GM21423 (cell line): ENCODE results near the gene NSRP1.
"Not testable (repeated sequence)": the region's sequence is repeated elsewhere in the genome, so short reads cannot be mapped to it uniquely, and the experiment has no call there.

Source experiments
- ATAC-seq: cut with Tn5 transposase; IDR thresholded peaks from one replicate; pipeline ENCODE4 v1.9.1; 2021; ENCODE audit warnings: mild to moderate bottlenecking, moderate library complexity; ENCODE audit not compliant: unreplicated experiment

Gene NSRP1

DNA sequence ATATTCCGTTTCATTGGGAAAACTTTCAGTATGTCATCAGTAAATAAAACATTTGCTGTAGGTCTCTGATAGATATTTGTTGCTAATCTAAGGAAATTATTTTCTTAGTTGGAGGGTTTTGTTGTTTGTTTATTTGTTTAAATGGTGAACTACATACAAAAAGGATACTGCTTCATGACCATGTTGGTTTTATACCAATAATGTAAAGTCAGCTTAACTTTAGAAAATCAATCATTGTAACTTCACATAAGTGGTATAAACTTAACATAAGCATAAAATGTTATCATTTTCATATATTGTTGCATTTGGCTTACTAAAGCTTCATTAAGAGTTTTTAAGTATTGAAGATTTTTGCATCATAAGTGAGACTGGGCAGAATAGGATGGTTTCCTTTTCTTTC is 57.9 kb downstream of the NSRP1 start:
- ATAC-seq = no peak

DNA sequence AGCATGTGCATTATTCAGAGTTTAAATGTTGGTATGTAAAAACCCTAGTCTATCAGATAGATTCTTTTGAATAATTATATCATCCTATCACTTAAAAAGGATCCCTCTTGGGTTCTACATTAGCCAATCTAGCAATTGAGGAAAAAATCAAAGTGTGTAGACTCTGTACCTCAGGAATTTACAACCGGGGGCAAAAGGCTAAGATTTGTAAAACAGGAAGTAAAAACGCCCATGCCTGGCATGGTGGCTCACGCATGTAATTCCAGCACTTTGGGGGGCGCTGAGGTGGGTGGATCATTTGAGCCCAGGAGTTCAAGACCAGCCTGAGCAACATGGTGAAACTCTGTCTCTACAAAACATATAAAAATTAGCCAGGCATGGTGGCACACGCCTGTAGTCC is 60.2 kb downstream of the NSRP1 start:
- ATAC-seq = no peak

DNA sequence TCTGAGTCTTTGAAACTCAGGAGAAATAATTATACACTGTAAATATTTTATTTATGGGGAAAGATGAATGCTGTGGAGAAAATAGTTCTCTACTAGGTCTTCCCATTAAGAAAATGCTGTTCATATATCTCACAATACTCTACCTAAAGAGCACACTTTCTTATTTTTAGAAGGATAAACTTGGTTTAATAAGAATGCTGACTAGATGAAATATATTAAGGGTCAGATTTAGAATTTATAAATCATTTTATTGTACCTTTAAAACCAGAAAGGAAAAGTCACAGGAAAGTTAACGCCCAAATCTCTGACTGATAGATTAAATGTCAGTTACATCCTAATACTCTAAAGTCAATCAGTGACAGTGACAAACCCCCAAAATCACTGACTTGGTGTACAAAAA is 70.1 kb downstream of the NSRP1 start:
- no peak for ATAC-seq

DNA sequence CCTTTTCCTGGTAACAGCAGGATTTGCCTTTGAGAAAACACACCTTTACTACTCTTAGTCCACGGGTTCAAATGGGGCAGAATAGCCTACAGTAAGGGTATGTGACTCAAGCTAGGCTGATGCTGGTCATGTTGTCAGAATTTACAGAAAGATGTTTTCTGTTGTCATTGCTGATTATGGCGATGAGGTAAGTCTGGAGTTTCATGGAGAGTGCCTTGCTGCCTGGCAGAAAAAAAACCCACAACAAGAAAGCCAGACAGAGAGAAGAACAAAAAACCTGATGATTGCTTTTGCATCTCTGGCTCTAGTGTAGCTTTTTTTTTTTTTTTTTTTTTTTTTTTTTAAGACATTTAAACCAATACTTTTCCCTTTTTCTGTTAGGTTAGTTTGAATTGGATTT is 71.0 kb downstream of the NSRP1 start:
- no peak for ATAC-seq

DNA sequence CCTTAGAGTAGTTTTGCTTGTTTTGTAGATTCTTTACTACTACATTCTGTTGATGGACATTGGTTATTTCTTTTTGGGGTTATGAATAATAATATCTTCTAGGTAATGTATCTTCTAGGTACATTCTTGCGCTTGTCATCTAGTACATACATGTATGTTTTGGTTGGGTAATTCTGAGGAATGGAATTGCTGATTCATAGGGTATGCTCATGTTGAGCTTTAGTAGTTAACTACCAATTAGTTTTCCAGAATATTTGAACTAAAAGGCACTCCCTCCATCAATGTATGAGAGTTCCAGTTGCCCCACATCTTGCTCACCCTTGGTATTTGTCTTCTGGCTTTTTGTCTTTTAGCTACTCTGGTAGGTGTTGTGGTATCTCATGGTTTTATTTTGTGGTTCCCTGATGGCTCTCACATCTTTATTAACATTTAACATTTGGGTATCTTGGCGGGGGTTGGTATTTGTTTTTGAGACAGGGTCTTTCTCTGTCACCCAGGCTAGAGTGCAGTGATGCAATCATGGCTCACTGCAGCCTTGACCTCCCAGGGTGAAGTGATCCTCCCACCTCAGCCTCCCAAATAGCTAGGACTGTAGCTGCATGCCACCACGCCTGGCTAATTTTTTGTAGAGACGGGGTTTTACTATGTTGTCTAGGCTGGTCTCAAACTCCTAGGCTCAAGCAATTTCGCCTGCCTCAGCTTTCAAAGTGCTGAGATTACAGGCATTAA is 71.8 kb downstream of the NSRP1 start:
- ATAC-seq = no peak

DNA sequence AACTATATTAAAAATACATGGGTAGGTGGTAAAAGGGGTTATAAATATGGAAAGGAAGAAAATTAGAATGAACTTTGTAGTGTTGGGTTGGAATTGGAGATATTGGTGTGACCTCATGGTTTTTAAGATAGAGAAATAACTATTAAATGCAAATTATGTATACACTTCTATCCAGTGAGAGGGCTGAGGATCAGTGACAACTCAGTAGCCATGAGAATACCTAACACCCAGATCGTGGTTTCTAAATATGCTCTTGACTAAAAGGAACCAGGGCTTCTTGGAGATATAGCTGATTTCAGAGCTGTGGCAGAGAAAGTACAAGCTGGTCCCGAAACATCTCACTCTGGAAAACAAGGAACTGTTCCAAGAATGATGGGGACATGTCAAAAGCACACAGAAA is 74.5 kb downstream of the NSRP1 start:
- ATAC-seq = no peak

DNA sequence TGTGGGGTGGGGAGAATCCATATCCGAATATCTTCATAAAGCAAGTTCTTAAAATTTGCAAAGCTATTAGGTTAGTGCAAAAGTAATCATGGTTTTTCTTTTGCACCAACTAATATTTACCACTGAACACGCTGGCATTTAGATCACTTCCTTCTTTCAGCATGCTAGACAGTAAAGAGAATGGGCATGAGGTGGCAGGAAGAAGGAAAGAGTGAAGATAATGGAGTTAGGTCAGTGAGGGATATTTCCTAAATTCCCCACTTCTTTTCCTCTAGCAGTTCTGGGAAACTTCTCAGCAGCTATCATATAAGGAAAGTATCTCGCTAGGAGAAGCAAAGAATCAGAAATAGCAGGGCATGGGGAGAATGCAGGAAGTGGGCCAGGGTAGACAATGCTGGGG is 79.9 kb downstream of the NSRP1 start:
- no peak for ATAC-seq

DNA sequence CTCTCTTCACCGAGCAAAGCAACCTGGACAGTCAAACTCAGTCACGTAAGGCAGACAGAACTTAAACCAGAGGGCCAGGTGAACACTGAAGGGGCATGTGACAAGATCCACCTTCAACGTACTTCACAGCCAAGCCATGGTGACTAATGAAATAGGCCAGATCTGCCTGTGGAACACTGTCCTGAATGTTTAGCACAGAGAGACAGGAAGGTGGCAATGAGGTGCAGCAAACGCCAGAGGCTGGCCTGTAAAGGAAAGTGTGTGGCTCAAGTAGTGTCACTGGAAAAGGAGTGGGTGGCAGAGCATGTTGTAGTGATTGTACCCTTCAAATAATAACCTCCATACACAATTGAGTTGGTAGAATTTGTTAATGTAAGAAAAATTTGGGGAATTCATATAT is 80.8 kb downstream of the NSRP1 start:
- ATAC-seq = no peak

DNA sequence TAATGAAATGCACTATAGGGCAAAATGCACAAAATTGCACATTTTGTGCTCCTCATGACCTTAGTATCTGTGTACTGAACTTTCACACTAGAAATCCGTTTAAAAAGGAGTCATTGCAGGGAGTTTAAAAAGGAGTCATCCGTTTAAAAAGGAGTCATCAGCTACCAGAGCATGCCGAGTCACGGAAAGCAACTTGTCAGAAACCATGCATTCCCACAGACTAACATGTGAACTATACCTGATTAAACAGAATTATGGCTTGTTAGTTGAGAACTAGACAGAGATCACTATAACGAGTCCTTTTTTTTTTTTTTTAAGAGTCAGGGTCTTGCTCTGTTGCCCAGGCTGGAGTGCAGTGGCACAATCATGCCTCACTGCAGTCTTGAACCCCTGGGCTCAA is 83.0 kb downstream of the NSRP1 start:
- no peak for ATAC-seq

DNA sequence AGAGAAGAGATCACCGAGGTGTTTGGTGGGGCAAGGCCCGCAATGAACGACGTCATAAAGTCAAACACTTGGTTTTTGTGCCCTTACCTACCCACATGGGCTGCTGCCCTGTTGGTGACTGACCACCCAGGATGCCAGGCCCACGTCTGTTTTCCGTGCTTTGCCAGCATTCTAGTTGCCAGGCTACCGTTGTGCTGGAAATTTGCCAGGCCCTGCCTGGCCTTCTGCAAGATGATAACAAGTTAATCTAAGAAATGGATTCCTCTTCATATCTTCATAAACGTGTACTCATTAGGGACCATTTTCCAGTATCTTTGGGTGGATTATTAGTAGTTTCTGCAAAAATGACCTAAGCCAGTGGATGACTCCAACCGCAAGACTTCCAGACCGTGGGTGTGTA is 83.5 kb downstream of the NSRP1 start:
- no peak for ATAC-seq

DNA sequence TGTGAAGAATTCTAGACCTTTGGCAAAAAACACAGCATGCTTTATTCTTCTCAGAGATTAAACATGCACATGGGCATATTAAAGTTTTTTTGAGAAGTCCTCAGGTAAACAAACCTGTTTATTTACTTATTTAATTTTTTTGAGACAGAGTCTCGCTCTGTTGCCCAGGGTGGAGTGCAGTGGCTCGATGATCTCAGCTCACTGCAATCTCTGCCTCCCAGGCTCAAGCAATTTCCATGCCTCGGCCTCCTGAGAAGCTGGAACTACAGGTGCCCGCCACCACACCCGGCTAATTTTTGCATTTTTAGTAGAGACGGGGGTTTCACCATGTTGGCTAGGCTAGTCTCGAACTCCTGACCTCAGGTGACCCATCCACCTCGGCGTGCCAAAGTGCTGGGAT is 84.0 kb downstream of the NSRP1 start:
- ATAC-seq = not testable (repeated sequence)

DNA sequence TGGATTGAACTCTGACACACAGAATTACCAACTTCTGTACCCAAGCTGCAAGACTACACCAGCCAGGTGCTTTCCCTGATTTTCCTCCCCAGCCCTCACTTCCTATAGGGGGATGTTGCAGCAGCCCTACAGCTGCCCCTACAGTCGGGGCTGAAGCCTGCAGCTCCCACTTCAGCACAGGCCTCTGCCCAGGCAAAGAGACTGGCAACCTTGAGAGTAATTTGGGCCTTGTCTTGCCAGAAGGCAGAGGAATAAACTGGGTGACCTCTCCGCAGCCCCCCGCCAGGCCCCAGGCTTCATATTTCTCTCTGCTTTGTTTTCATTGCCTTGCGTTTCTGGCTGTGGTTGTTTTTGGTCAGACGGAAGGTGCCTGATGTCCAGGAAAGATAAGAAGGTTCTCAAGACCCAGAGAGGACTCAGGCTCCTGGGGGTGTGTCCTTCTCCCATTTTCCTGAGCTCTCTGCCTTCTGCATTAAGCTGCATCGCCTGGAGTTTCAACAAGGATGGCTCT is 86.9 kb downstream of the NSRP1 start:
- no peak for ATAC-seq

DNA sequence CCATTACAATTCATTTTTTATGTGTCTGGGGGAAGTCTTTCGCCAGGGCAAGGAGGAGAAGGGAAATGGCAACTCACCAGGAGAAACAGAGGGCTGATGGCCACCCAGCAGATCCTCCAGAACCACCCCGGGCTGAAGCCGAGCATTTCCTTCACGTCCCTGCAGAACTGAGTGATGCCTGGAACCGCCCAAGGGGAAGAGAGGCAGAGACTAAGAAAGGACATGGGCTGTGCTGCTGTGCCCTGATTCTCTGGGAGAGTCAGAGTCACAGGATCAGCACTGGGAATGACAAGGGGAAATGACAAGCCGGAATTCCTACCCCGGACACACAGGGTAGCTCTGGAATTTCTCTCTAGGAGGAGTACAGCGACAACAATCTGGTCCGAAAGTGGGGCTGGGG is 91.0 kb downstream of the NSRP1 start:
- no peak for ATAC-seq

DNA sequence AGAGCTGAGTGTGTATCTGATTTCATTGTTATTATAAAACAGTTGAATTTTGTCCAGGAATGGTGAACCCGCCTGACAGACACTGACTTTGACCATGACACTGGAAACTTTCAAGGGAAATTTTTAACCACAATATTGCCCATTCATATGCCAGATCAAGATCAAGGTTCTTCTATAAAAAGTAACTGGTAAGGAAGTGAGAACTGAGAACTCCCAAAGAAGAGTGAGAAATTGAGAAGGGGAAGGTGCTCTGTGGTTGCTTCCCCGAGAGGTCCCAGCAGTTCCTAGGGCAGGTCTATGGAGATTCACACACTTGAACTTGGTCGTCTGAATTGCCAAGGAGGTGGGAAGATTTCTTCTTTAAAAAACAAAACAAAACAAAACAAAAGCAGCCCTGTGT is 91.6 kb downstream of the NSRP1 start:
- no peak for ATAC-seq

DNA sequence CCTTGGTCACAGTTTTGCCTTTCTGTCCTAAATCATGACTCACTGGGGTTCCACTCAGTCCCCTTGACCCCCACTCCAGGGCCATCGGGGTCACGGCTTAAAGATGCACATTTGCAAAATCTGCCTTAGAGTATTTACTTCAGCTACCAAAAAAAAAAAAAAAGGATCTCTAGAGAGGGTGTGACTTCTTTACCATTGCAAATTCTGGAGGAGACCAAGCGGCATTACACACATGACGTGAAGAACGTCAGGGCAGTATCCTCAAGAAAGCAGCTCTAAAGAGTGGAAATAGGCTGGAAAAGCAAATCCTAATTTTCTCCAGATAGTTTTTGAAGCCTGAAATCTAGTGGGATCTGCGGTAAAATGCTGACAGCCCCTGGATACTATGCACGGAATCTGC is 93.3 kb downstream of the NSRP1 start:
- no peak for ATAC-seq

DNA sequence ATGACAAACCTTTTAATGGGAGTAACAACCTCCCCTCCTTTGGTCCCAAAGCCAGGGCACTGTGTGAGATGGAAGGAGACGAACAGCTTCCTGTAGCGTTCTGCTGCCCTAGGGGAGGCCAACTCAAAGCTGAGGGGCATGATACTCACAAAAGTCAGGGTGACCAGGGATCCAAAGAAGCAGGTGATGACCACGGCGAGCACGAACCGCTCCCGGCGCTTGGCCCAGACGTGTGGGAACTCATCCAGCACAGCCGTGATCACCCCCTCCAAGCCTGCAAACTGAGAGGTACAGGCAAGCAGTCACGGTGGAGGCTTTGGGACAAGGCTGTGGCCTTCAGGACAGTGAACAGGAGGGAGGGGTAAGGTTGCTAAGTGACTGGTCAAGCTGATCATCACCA is 93.8 kb downstream of the NSRP1 start:
- ATAC-seq = no peak

DNA sequence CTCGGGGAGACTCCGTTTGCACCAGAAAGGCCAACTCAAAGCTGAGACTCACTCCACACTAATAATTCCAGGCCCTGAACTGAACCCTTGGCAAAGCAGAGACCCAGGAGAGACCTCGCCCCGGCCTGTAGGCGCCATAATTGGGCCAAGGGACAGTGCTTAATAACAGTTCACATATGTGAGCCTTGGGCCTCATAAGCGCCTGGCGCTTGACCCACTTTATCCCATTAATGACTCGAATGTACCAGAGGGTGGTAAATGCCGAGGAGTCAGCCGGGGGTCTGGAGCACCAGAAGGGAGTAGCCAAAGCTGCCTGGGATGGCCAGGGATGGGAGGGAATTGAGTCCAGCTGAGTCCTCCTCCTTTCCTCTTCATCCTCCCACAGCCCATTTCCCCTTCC is 94.3 kb downstream of the NSRP1 start:
- ATAC-seq = no peak

DNA sequence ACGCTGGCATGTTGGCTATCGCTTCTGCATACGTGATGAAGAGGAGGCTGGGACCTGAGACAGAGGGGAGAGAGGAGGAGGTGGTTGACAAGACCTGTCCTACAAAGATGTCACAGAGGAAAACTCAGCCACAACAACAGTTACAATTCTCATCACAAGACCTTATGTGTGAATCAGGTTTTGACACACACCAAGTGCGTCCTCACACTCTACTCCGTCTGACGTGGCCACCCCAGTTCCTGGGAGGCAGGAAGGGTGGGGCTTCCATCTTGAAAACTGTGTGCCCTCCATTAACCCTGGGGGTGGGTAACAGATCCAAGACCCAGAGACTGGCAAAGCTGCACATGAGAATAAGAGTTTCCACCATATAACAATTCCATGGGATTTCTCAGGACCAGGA is 94.8 kb downstream of the NSRP1 start:
- ATAC-seq = no peak

DNA sequence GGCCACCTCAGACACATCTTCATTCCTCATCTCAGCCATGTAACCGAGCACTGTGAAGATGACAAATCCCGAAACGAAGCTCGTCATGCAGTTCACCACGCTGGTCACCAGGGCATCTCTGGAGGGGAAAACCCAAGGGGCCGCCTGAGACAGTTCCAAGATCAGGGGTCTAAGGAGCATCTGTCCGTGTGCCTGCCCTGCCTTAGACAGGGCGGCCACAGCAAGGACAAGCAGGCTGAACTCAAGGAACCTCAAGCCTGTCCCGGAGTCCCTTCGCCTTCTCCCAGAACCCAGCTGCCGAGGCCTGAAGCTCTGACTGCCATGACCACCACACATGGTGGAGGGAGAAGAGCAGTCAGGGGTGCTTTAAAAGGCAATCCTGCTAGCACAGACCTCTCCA is 96.1 kb downstream of the NSRP1 start:
- peak; percentile 59 for ATAC-seq

DNA sequence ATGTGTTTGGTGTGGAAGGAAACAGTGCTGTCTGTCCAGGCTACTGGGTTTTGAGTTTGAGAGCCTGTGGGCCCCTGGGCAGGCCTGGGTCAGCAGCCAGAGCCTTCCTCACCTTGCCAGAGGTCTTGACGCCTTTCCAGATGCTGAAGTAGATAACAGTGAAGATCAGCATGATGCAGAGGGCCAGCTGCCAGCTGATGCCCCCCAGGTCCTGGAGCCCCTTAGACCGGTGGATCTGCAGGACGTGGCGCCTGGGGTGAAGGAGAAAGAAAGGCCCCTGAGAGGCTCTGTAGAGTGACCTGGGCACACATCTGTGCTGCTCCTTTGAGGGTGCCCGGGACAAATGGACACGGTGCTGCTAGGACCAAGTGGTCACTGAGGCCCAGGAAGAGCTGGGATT is 100.4 kb downstream of the NSRP1 start:
- no peak for ATAC-seq

DNA sequence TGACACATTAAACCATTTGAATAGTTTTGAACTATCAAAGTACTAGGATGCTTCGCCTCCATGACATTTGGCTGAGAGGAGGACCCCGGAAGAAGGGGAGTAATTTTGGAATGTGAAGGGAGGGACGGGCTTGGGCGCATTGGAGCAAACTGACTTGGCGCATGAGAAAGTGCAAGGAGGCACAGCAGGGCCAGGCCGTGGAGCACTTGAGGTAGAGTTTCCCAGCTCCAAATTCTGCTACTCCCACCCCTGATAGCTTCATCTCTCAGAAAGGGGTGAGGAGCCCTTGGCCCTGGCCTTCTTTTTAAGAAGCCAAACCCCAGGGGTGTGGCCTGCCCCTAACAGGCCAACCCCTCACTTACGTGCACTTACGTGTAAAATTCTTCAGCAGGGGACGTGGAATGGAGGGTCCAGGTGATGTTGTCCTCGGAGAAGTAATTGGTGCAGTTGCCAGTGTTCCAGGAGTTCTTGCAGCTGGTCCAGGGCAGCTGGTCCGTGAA is 101.2 kb downstream of the NSRP1 start:
- no peak for ATAC-seq

DNA sequence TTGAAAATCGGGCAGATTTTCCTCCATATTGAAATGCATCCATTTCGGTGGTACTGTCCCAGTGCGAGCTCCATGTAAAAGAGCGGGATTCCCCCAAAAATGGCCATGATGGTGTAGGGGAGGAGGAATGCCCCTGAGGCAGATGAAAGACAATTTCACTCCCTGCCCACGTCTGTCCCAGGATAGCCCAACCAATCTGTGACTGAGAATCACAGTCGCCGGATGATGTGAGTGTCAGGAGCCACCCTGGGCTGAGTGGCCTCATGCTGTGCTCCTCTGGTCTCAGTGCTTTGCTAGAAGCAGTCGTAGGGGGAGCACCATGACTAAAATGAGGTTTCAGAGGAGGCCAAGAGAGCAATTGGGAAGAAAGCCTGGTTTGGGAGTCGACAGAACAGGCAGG is 102.2 kb downstream of the NSRP1 start:
- ATAC-seq = no peak

DNA sequence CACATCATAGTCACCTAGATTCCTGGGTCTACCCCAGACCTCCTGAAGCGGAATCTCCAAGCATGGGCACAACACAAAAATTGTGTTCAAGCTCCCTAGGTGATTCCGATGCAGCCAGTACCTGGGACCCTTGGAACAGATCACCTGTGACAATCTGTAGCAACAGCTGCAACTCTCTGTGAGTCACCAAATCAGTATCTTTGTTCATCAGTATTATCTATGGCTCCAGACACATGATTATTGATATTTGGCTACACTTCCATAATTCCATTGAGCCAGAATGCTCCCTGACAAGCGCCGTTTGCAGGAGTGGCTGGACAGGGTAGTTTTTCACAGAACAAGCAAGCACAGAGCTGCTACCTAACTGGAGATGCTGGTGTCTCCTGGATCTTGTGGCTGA is 102.7 kb downstream of the NSRP1 start:
- no peak for ATAC-seq
